GM18907 (cell line): ENCODE measurements around the gene CDX2.

Experiments used
- ATAC-seq: cut with Tn5 transposase; IDR thresholded peaks from one replicate; pipeline ENCODE4 v1.9.1; 2021; ENCODE audit warnings: mild to moderate bottlenecking, moderate library complexity; ENCODE audit not compliant: unreplicated experiment

Gene CDX2

DNA sequence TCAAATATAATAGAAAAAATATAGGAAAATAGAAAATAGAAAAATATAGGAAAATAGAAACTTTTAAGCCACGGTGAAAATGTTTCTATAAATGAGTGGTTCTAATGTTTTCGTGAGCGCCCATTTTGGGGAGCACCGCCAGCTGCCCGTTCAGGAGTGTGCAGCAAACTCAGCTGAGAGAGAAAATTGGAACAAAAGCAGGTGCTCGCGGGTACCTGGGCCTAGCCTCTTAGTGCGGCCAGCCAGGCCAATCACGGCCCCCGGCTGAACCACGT lies 49.5 kb downstream of the CDX2 start:
- ATAC-seq = no peak

DNA sequence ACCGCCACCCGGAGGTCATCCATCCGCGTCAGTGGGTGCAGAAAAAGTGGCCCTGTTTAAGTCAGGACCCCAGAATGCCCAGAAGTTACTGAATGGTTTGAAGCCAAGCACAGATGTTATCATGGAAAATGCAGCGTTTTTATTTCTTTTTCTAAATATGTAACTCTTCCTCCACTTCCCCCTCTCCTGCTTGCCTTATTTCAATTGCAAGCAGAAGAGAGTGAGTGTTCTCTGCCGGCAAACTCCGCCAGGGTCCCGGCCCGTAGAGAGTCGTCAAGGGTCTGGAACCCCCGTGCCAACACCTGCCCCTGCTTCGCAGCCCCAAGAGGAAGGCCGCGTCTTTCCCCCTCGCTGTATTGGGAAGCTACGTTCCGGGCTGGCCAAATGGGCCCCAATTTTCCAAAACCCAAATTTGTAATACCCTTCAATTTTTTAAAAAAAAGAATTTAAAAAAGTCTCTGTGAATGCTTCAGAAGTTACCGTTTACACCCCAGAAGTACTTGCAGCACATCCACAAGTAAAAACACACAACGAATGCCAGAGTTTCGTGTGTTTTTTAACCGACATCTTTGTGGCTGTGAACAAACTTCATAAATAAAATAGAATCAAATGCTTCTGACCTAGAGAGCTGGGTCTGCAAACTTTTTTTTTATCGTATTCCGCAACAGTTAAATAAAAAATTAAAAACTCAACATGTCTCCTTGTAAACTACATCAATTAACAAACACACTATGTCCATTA lies 50.0 kb downstream of the CDX2 start:
- no peak for ATAC-seq

DNA sequence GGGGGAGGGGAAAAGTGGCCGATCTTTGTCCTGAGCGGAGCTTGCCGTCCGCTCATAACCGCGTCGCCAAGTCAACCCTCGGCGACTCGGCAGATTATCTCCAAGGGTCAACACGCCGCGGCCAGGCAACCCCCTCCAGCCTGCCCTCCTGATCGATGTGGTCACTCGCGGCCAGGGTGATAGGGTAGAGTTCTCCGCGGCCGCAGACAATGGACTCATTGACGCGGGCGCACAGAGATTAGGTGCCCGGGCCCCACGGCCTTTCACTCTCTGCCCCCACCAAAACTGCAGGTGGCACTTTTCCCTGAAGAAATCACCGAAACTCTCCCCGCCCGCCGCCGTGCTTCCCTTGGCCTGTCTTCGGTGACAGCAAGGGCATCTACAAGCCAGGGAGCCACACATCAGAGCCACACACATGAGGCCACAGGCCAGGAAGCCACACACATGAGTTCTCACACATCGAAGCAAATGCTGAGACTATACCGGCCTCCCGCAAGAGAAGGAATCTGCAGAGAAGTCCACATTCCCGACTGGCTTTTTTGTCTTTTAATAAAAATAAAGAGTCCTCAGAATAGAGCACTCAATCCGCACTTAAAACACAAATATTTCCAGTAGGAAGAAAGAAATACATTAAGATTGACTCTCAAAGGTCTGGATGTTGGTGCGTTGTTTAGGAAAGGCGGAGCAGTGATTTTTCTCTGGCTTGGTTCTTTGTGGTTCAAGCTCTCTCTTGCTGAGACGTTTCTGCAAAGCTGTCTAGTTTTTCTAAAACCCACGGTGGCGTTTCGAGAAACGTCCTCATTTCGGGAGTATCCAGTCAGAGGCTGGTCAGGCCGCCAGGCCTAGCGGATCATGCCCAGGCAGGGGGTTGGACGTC lies 50.8 kb downstream of the CDX2 start:
- ATAC-seq = no peak

DNA sequence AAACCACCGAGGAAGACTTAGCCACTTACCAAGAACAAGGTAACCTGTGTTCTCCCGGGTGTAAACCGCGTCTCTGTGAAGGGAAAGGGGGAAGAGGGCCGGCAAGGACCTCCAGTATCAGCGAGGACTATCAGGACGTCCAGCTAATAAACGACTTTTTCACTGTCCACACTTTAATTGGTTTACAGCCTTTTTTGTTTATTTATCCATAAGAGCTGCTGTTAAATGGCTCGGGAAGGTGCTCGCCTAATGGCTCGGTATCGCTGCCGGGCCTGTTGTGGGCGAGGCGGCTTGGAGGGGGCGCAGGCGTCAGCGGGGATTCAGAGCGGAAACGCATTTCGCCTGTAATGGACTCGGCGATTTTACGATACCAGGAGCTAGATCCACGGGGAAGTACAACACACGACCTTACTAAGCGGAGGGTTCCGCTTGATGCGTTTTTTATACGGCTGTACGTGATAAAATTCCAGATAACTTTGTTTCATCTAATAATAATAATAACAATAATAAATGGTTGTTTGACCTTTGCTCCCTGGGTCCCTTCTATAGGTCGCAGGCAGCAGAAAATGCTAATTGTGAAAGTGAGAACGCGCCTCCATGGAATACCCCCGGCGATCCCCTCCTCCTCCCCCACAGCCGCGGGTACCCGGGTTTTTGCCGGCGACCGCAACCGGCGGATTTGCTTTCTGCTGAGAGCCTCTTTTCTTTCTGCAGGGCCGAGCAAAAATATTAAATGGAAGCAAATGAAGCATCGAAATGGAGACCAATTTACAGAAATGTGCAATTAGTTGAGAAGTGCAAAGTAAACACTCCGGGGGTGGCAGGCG lies 51.8 kb downstream of the CDX2 start:
- no peak for ATAC-seq

DNA sequence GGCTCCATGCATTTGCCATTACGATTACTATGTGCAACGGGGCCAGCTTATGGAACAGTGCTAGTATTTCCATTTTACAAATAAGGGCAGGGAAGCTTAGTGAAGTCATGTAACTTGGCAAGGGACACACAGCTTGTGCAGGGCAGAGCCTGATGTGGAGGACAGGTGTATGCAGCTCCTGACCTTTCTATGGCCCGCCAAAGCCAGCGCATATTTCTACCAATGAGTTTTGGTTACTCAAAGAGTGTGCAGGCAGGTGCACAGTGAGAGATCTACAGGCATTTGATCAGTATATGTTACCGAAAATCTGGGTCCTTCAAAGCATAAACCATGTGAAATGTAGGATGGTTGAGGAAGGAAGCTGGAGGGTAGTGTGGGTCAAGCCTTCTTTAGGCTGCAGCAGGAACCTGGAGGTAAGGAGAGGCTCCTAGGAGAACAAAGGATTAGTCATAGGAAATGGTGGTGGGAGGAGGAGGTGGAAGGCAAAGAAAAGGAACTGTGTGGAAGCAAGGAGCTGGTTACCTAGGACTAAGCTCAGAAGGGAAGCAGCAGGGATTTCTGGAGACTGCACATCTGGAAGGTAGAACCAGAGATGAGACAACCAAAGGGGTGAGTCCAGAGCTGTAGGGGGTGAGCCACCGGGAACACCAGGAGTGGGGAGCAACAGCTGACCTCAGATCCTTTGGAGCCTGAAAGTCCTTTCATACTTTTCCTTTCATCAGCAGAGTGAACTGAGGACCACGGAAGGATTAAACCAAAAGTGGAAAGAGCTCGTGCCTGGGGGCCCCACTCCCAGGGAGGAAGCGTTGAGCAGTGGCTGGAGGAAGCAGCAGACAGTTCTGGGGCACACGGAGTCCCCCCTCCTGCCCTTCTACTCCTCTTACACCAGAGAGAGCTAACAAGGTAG lies 53.6 kb downstream of the CDX2 start:
- ATAC-seq = no peak

DNA sequence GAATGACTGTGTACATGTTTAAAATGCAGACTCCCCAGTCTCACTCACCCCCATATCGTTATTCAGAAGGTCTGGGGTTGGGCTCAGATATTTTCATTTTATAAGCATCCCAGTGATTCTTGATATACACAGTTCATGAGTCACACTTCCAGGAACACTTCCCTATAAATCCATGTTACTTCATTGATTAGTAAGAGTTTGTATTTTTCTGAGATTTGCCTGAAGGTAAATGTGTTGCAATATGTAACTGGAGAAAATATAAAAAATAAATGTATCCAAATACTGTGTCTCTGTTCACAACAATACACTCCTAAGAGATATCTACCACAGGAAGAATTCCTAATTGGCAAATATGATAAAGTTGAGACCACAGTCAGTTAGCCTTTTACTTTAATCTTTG lies 56.0 kb downstream of the CDX2 start:
- no peak for ATAC-seq

DNA sequence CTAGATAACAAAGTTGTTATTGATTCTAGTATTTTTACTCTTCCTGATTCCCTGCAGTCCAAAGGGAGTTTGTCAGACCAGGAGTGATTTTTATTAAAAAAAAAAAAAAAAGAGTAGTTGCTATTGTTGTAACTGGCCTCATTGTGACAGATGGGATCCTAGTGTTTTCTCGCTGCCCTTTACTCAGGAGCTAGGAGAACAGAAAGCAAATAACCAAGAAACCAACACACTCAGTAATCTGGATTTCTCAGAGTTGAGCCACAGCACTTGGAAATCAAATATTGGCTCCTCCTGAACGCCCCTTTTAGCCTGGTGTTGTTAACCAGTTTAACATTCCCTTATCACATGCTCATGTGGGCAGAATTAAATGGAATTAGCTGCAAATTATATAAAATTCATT lies 57.6 kb downstream of the CDX2 start:
- no peak for ATAC-seq
